GM18519 (cell line): ENCODE data around the gene SNX9.

Source experiments
- ATAC-seq: cut with Tn5 transposase; IDR thresholded peaks from one replicate; pipeline ENCODE4 v1.9.1; 2021; ENCODE audit warnings: mild to moderate bottlenecking, moderate library complexity; ENCODE audit not compliant: unreplicated experiment, low FRiP score

SNX9 gene

GRCh38 chr6:157985378-157986155 is 162.5 kb downstream of the SNX9 start:
- ATAC-seq, result no peak

GRCh38 chr6:157987788-157988699 is 165.0 kb downstream of the SNX9 start:
- ATAC-seq, result no peak

- no peak for ATAC-seq
Observed at GRCh38 chr6:157988700-157989063, 165.6 kb downstream of the SNX9 start.

- ATAC-seq, result no peak
Observed at GRCh38 chr6:157989541-157990289, 166.7 kb downstream of the SNX9 start.

GRCh38 chr6:157990321-157991066 is 167.4 kb downstream of the SNX9 start:
- no peak for ATAC-seq

- no peak for ATAC-seq
Observed at GRCh38 chr6:157991067-157991432, 168.0 kb downstream of the SNX9 start.

- ATAC-seq, result no peak
Observed at GRCh38 chr6:157993076-157993475, 170.0 kb downstream of the SNX9 start.

GRCh38 chr6:157994125-157994795 is 171.2 kb downstream of the SNX9 start:
- no peak for ATAC-seq
